Spleen (tissue), 11 donors: Measurements from ENCODE around the gene LRRIQ4. TPM values are rescaled to one million over a fixed set of nuclear protein-coding genes. Genes with fewer than 3 reads are reported as not detected.

Experiments
- DNase-seq: peaks from one replicate; pipeline ENCODE4 v3.0.0-alpha.2; 2020
- H3K27ac ChIP-seq, 8 donors: fragments of 200-600 bp; sonication (generic) in 7 of 8; 1 replicate in 4 of 8; 2 replicates in 4 of 8; pipeline versions ENCODE4 v1.5.0 to v1.8.0; 2016 to 2021; ENCODE audit warnings: inconsistent platforms in 4 of 8, mild to moderate bottlenecking in 4 of 8, moderate library complexity in 1 of 8
- H3K27me3 ChIP-seq, 7 donors: fragments of 200-600 bp; sonication (generic) in 6 of 7; replicated peaks in 1 of 7; 1 replicate in 4 of 7; 2 replicates in 3 of 7; pipeline versions ENCODE4 v1.5.0 to v1.8.0; 2016 to 2021; ENCODE audit warnings: inconsistent platforms in 3 of 7, mild to moderate bottlenecking in 1 of 7
- H3K36me3 ChIP-seq, 6 donors: fragments of 200-600 bp; sonication (generic) in 5 of 6; 1 replicate in 4 of 6; 2 replicates in 2 of 6; pipeline versions ENCODE4 v1.5.0 to v1.8.0; 2016 to 2021; ENCODE audit warnings: inconsistent platforms in 2 of 6
- H3K4me1 ChIP-seq, 6 donors: fragments of 200-600 bp; sonication (generic) in 5 of 6; 1 replicate in 3 of 6; 2 replicates in 3 of 6; pipeline versions ENCODE4 v1.5.0 to v1.8.0; 2016 to 2021; ENCODE audit warnings: inconsistent platforms in 3 of 6
- H3K4me3 ChIP-seq, 8 donors: fragments of 200-600 bp; sonication (generic) in 7 of 8; 1 replicate in 4 of 8; 2 replicates in 4 of 8; pipeline versions ENCODE4 v1.5.0 to v1.8.0; 2016 to 2021; ENCODE audit warnings: inconsistent platforms in 4 of 8, mild to moderate bottlenecking in 4 of 8, moderate library complexity in 2 of 8
- H3K9me3 ChIP-seq, 8 donors: fragments of 200-600 bp; sonication (generic) in 7 of 8; 1 replicate in 4 of 8; 2 replicates in 4 of 8; pipeline versions ENCODE4 v1.5.0 to v1.8.0; 2016 to 2021; ENCODE audit warnings: inconsistent platforms in 4 of 8
- CTCF ChIP-seq, 11 experiments: fragments of 200-600 bp in 7 of 11; fragments of 450-650 bp in 4 of 11; sonication (generic) in 4 of 11; IDR thresholded peaks in 8 of 11; conservative IDR thresholded peaks in 3 of 11; 1 replicate in 7 of 11; 2 replicates in 4 of 11; pipeline versions ENCODE4 v1.4.0 to v1.8.0; 2016 to 2021; ENCODE audit warnings: antibody characterized with exemption in 11 of 11, inconsistent platforms in 4 of 11, mild to moderate bottlenecking in 1 of 11
- POLR2A ChIP-seq, 3 donors: fragments of 450-650 bp; IDR thresholded peaks; one replicate each; pipeline ENCODE4 v1.5.1; 2017; ENCODE audit warnings: antibody characterized with exemption in 3 of 3, mild to moderate bottlenecking in 1 of 3
- POLR2AphosphoS5 ChIP-seq, 3 donors: sonication (generic); formaldehyde crosslinking; IDR thresholded peaks; one replicate each; pipeline ENCODE4 v1.5.1; 2017; ENCODE audit warnings: antibody characterized with exemption in 3 of 3
- WGBS, 5 donors: extraction: QIAGEN DNeasy Blood & Tissue Kit in 3 of 5; methylation state at CpG; one replicate each; pipeline versions ENCODE4 v1.1.5 to v1.1.7; 2013 to 2018; 5-methylcytosine and 5-hydroxymethylcytosine counted together
- intact Hi-C: fragments of 100-400 bp; cut with DNase I; formaldehyde crosslinking; loops from one replicate; pipeline ENCODE4 v1.15.0; 2023; ENCODE audit warnings: low total_unique reads
- polyA plus RNA-seq, 3 donors: library from polyadenylated mRNA; stranded (reverse); fragments of 200-250 nt; gene quantifications; one replicate each; pipeline ENCODE4 v1.2.1, GENCODE V29; 2013
- total RNA-seq, 7 donors: library from RNA; depleted of rRNA in 3 of 7; stranded (reverse); fragments of >200 nt in 3 of 7; fragmentation: NEBNext Ultra II Directional in 4 of 7; extraction: Animal tissue kit (Norgen Biotek cat#: 25700) in 4 of 7; gene quantifications; one replicate each; pipeline versions ENCODE4 v1.1.0 to v1.2.1, GENCODE V29; 2016 to 2021
- donor health status: healthy with polysubstance abuse.
- donor health status: DM: no; HTN: no; CAD: no; lungs with moderate emphysema.
- donor health status: DM: no; HTN: no; CAD: no.
- donor health status: Bipolar disorder and iron deficiency.
- donor health status: healthy.
- donor health status: DM: no; HTN: no; CAD: no.
- donor health status: DM: yes; HTN: yes; CAD: no.

The LRRIQ4 gene
- total and polyA plus RNA-seq, 10 donors: 0.06 to 0.27 (median 0.19) TPM; not detected in 7

- Histone ChIP-seq H3K27ac (peak overlapping the region in 7 of 8 donors; percentile 47 to 84 (median 76)), H3K9me3 (peaks cover 0 to 16% (median 11%) of the 10 kb centered on the region in 8 donors), H3K36me3 (no peaks in the 10 kb centered on the region), H3K4me3 (peak overlapping the region; percentile 38 to 86 (median 64)), H3K4me1 (peaks cover 6 to 38% (median 26%) of the 10 kb centered on the region in 6 donors), H3K27me3 (no peaks in the 10 kb centered on the region)
- TF ChIP-seq POLR2AphosphoS5 (IDR thresholded peaks at IDR 0.05): peak in 2 of 3 donors; percentile 74 to 76
- no peak for TF ChIP-seq POLR2A (IDR thresholded peaks at IDR 0.05)
- TF ChIP-seq CTCF (IDR thresholded peaks at IDR 0.05 in 8 of 11, conservative IDR thresholded peaks at IDR 0.05 in 3 of 11): peak; percentile 50 to 83 (median 66)
- peak; percentile 93 for DNase-seq
- intact Hi-C loops: no loop called here
- WGBS, 5 donors: 44 to 59% (median 49%) methylated on average over 27 of the region's 27 CpGs
Observed at GRCh38 chr3:169813757-169814517, 1.3 kb downstream of the LRRIQ4 start.

- intact Hi-C loops: no loop called here
- Histone ChIP-seq H3K9me3 (peaks cover 0 to 16% (median 11%) of the 10 kb centered on the region in 8 donors), H3K36me3 (no peaks in the 10 kb centered on the region), H3K4me1 (peaks cover 6 to 38% (median 25%) of the 10 kb centered on the region in 6 donors), H3K27me3 (no peaks in the 10 kb centered on the region), H3K4me3 (no peak overlapping the region), H3K27ac (no peak overlapping the region)
- TF ChIP-seq POLR2AphosphoS5 (IDR thresholded peaks at IDR 0.05): no peak
- TF ChIP-seq POLR2A (IDR thresholded peaks at IDR 0.05): no peak
- no peak for TF ChIP-seq CTCF (IDR thresholded peaks at IDR 0.05 in 8 of 11, conservative IDR thresholded peaks at IDR 0.05 in 3 of 11)
- DNase-seq: no peak
- WGBS, 5 donors: 82 to 98% (median 96%) methylated on average over 4 of the region's 4 CpGs
Observed at GRCh38 chr3:169815590-169816150, 3.0 kb downstream of the LRRIQ4 start.

GRCh38 chr3:169818316-169818715, 5.6 kb downstream of the LRRIQ4 start:
- H3K36me3 ChIP-seq: no peaks in the 10 kb centered on the region
- peaks cover 1 to 12% (median 10%) of the 10 kb centered on the region in 6 donors for H3K4me1 ChIP-seq
- no peak overlapping the region for H3K27ac ChIP-seq
- H3K4me3 ChIP-seq: no peak overlapping the region
- peaks cover 0 to 16% (median 11%) of the 10 kb centered on the region in 8 donors for H3K9me3 ChIP-seq
- H3K27me3 ChIP-seq: no peaks in the 10 kb centered on the region
- intact Hi-C loops: no loop called here
- TF ChIP-seq CTCF (IDR thresholded peaks at IDR 0.05 in 8 of 11, conservative IDR thresholded peaks at IDR 0.05 in 3 of 11) (no peak), POLR2AphosphoS5 (IDR thresholded peaks at IDR 0.05) (no peak), POLR2A (IDR thresholded peaks at IDR 0.05) (no peak)
- no peak for DNase-seq
- 51 to 70% (median 62%) methylated on average over 2 of the region's 2 CpGs for WGBS, 5 donors

GRCh38 chr3:169822091-169822490, 9.4 kb downstream of the LRRIQ4 start:
- no peaks in the 10 kb centered on the region for H3K36me3 ChIP-seq
- H3K27ac ChIP-seq: no peak overlapping the region
- H3K4me3 ChIP-seq: no peak overlapping the region
- H3K9me3 ChIP-seq: no peaks in the 10 kb centered on the region
- H3K27me3 ChIP-seq: no peaks in the 10 kb centered on the region
- intact Hi-C loops: no loop called here
- WGBS, 5 donors: 89 to 95% (median 93%) methylated on average over 15 of the region's 15 CpGs
- TF ChIP-seq POLR2A (IDR thresholded peaks at IDR 0.05) (no peak), CTCF (IDR thresholded peaks at IDR 0.05 in 8 of 11, conservative IDR thresholded peaks at IDR 0.05 in 3 of 11) (no peak), POLR2AphosphoS5 (IDR thresholded peaks at IDR 0.05) (no peak)
- H3K4me1 ChIP-seq: no peaks in the 10 kb centered on the region
- DNase-seq: no peak
